Uterus (tissue), 4 donors: Measurements from ENCODE around the gene TTLL4. TPM values are rescaled to one million over a fixed set of nuclear protein-coding genes. Genes with fewer than 3 reads are reported as not detected.

Source experiments
- DNase-seq, 2 donors: peaks; one replicate each; pipeline ENCODE4 v3.0.0-alpha.2; 2019 to 2020
- H3K27ac ChIP-seq, 2 donors: fragments of 200-600 bp; sonication (generic); 1 replicate in 1 of 2; 2 replicates in 1 of 2; pipeline ENCODE4 v1.5.1; 2016 to 2018
- H3K27me3 ChIP-seq, 2 donors: fragments of 200-600 bp; sonication (generic); one replicate each; pipeline ENCODE4 v1.5.1; 2018 to 2019; ENCODE audit warnings: control low read depth in 1 of 2
- H3K36me3 ChIP-seq, 2 donors: fragments of 200-600 bp; sonication (generic); one replicate each; pipeline ENCODE4 v1.5.1; 2019; ENCODE audit warnings: control low read depth in 1 of 2
- H3K4me1 ChIP-seq, 2 donors: fragments of 200-600 bp; sonication (generic); one replicate each; pipeline ENCODE4 v1.5.1; 2018 to 2019; ENCODE audit warnings: control low read depth in 1 of 2
- H3K4me3 ChIP-seq, 2 donors: fragments of 200-600 bp; sonication (generic); 1 replicate in 1 of 2; 2 replicates in 1 of 2; pipeline ENCODE4 v1.5.1; 2018 to 2019; ENCODE audit warnings: mild to moderate bottlenecking in 1 of 2
- H3K9me3 ChIP-seq, 2 donors: fragments of 200-600 bp; sonication (generic); one replicate each; pipeline ENCODE4 v1.5.1; 2019; ENCODE audit warnings: control low read depth in 1 of 2
- CTCF ChIP-seq, 4 experiments: fragments of 200-600 bp in 2 of 4; fragments of 450-650 bp in 2 of 4; sonication (generic) in 2 of 4; IDR thresholded peaks; one replicate each; pipeline ENCODE4 v1.5.1; 2016 to 2019; ENCODE audit warnings: antibody characterized with exemption in 4 of 4, mild to moderate bottlenecking in 2 of 4, moderate library complexity in 1 of 4
- POLR2A ChIP-seq, 2 donors: fragments of 450-650 bp; IDR thresholded peaks; one replicate each; pipeline ENCODE4 v1.6.1; 2016; ENCODE audit warnings: antibody characterized with exemption in 2 of 2, mild to moderate bottlenecking in 1 of 2, moderate library complexity in 1 of 2
- intact Hi-C: fragments of 100-400 bp; cut with DNase I; formaldehyde crosslinking; loops from one replicate; pipeline ENCODE4 v1.15.1; 2023; ENCODE audit warnings: low total_unique reads
- total RNA-seq, 4 donors: library from RNA; depleted of rRNA in 3 of 4; stranded (reverse); fragments of >200 nt in 3 of 4; gene quantifications; one replicate each; pipeline versions ENCODE4 v1.1.0 to v1.2.4, GENCODE V29; 2014 to 2023
- donor health status: DM: yes; HTN: yes; CAD: no.

TTLL4 gene
- total RNA-seq, 4 donors from 2014 or later = 13.1 to 117 (median 25.7) TPM

GRCh38 chr2:218722876-218723785, 12.5 kb downstream of the TTLL4 start:
- no peaks in the 10 kb centered on the region for H3K9me3 ChIP-seq
- intact Hi-C loops = no loop called here
- no peaks in the 10 kb centered on the region for H3K36me3 ChIP-seq

GRCh38 chr2:218726004-218726574, 15.5 kb downstream of the TTLL4 start:
- intact Hi-C loops = no loop called here
- no peaks in the 10 kb centered on the region for H3K4me1 ChIP-seq
- H3K36me3 ChIP-seq = no peaks in the 10 kb centered on the region
- H3K27me3 ChIP-seq = no peaks in the 10 kb centered on the region
- H3K27ac ChIP-seq = no peak overlapping the region
- H3K9me3 ChIP-seq = no peaks in the 10 kb centered on the region
- no peak for DNase-seq
- no peak overlapping the region for H3K4me3 ChIP-seq
- TF ChIP-seq POLR2A (IDR thresholded peaks at IDR 0.05) (no peak), CTCF (IDR thresholded peaks at IDR 0.05) (no peak)

More at GRCh38 chr2:218722876-218723785, 12.5 kb downstream of the TTLL4 start:
- Histone ChIP-seq H3K4me1 (no peaks in the 10 kb centered on the region), H3K4me3 (no peak overlapping the region), H3K27ac (no peak overlapping the region), H3K27me3 (no peaks in the 10 kb centered on the region)
- no peak for DNase-seq
- TF ChIP-seq CTCF (IDR thresholded peaks at IDR 0.05) (no peak), POLR2A (IDR thresholded peaks at IDR 0.05) (no peak)

- H3K4me3 ChIP-seq = no peak overlapping the region
- H3K36me3 ChIP-seq = no peaks in the 10 kb centered on the region
- H3K9me3 ChIP-seq = no peaks in the 10 kb centered on the region
- no peaks in the 10 kb centered on the region for H3K27me3 ChIP-seq
- TF ChIP-seq CTCF (IDR thresholded peaks at IDR 0.05) (no peak), POLR2A (IDR thresholded peaks at IDR 0.05) (no peak)
- intact Hi-C loops = no loop called here
- no peak for DNase-seq
- no peak overlapping the region for H3K27ac ChIP-seq
- H3K4me1 ChIP-seq = peaks cover 0 to 7% of the 10 kb centered on the region in 2 donors
Observed at GRCh38 chr2:218727502-218728165, 17.0 kb downstream of the TTLL4 start.

- Histone ChIP-seq H3K36me3 (no peaks in the 10 kb centered on the region), H3K27ac (no peak overlapping the region), H3K27me3 (no peaks in the 10 kb centered on the region), H3K4me1 (peaks cover 0 to 7% of the 10 kb centered on the region in 2 donors), H3K9me3 (no peaks in the 10 kb centered on the region), H3K4me3 (no peak overlapping the region)
- TF ChIP-seq POLR2A (IDR thresholded peaks at IDR 0.05) (no peak), CTCF (IDR thresholded peaks at IDR 0.05) (no peak)
- intact Hi-C loops = no loop called here
- no peak for DNase-seq
Observed at GRCh38 chr2:218729640-218730039, 19.0 kb downstream of the TTLL4 start.
